Body of pancreas (tissue), 4 donors: Measurements from ENCODE around the gene PREB.

ENCODE experiments used
- POLR2A ChIP-seq, 3 donors: fragments of 450-650 bp; IDR thresholded peaks; one replicate each; pipeline ENCODE4 v1.6.1; 2016; ENCODE audit warnings: antibody characterized with exemption in 3 of 3, mild to moderate bottlenecking in 2 of 3
- TF ChIP-seq, protein P1 (sequence below), 7 experiments: fragments of 450-650 bp in 4 of 7; fragments of 200-600 bp in 3 of 7; sonication (generic) in 3 of 7; IDR thresholded peaks; one replicate each; pipeline ENCODE4 v1.5.1; 2016 to 2019; ENCODE audit warnings: antibody characterized with exemption in 7 of 7

DNA sequence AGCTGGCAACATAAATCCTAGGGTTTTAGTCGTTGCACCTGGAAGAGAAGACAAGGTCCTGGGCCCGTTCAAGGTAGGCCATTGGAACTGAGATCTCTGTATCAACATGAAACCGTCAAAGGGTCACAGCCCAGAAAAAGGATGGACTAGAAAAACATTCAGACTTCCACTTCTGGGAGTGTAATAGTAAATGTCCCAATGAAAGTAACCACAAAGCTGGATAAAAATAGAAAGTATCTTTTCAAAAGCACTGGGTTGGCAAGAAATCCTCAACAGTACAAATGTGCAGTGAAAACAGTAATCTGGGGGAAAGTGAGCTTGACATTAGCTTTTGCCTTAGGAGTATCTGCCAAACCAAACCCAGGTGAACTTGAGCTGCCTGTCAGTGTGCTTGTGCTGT lies 28.5 kb downstream of the PREB start:
- TF ChIP-seq, protein P1, sequence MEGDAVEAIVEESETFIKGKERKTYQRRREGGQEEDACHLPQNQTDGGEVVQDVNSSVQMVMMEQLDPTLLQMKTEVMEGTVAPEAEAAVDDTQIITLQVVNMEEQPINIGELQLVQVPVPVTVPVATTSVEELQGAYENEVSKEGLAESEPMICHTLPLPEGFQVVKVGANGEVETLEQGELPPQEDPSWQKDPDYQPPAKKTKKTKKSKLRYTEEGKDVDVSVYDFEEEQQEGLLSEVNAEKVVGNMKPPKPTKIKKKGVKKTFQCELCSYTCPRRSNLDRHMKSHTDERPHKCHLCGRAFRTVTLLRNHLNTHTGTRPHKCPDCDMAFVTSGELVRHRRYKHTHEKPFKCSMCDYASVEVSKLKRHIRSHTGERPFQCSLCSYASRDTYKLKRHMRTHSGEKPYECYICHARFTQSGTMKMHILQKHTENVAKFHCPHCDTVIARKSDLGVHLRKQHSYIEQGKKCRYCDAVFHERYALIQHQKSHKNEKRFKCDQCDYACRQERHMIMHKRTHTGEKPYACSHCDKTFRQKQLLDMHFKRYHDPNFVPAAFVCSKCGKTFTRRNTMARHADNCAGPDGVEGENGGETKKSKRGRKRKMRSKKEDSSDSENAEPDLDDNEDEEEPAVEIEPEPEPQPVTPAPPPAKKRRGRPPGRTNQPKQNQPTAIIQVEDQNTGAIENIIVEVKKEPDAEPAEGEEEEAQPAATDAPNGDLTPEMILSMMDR (IDR thresholded peaks at IDR 0.05): no peak
- no peak for TF ChIP-seq POLR2A (IDR thresholded peaks at IDR 0.05)
